ES-I3 (cell line): Measurements from ENCODE around the gene FKBP5.
"Not testable (repeated sequence)": the region's sequence is repeated elsewhere in the genome, so short reads cannot be mapped to it uniquely, and the experiment has no call there.

Experiments used
- H3K36me3 ChIP-seq: 2 replicates; pipeline ENCODE4 v1.6.1; 2013; ENCODE audit warnings: mild to moderate bottlenecking, low read length, control low read depth, moderate library complexity; ENCODE audit not compliant: insufficient read depth
- H3K4me1 ChIP-seq: 2 replicates; pipeline ENCODE4 v1.6.1; 2013; ENCODE audit warnings: mild to moderate bottlenecking, control low read depth, low read length; ENCODE audit not compliant: insufficient read depth
- H3K9ac ChIP-seq: 2 replicates; pipeline ENCODE4 v1.6.1; 2013; ENCODE audit warnings: low read depth, mild to moderate bottlenecking, low read length, moderate library complexity
- H3K9me3 ChIP-seq: 2 replicates; pipeline ENCODE4 v1.6.1; 2013; ENCODE audit warnings: mild to moderate bottlenecking, low read length, moderate library complexity; ENCODE audit not compliant: control insufficient read depth, insufficient read depth

The FKBP5 gene

DNA sequence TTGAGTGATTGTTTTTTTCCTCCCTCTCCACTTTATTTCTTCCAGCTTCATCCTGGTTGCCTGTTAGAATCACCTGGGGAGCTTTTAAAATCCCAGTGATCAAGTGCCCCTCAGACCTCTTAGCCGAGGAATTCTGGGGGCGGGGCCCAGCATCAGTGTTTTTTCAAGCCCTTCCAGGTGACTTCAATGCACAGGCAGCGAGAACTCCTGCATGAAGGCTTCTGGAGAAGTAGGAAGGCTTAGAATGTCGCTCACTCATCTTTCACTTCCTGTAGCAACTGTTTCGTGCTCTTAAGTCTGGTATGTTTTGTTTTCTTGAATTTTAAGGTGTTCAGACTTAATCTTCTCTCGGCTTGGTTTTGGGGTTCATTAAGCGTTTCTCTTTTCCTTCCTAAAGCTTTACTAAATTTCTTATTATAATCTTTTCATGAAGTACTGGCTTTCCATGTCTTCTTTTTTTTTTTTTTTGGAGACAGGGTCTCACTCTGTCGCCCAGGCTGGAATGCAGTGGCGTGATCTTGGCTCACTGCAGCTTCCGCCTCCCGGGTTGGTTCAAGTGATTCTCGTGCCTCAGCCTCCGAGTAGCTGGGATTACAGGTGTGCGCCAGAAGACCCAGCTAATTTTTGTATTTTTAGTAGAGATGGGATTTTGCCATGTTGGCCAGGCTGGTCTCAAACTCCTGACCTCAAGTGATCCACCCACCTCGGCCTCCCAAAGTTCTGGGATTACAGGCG, 145.1 kb downstream of the FKBP5 start:
- Histone ChIP-seq H3K36me3 (no peaks in the 10 kb centered on the region), H3K9me3 (no peaks in the 10 kb centered on the region), H3K9ac (peak overlapping the region; percentile 19; the same call in 1 of the 2 replicates), H3K4me1 (0 out of 2 replicates have a peak, but pooled peaks cover 6% of the 10 kb centered on the region)

DNA sequence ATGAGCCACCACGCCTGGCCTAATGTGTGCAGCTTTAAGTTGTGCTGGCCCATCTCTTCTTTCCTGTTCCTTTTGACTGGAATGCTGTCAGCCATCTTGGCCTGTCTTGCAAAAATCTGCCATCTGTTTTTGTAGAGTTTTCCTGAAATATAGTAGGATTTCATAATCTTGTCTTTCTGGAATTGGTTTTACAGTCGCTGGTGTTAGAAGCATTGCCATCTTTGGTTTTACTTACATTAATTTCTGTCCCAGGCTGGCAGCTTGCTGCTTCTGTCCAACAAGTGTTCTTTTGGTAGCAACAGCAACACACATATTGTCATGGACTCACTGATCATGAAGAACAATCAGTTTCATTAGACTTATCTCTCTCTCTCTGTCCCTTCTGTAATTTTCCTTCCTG, 146.9 kb downstream of the FKBP5 start:
- H3K9me3 ChIP-seq: no peaks in the 10 kb centered on the region
- no peak overlapping the region for H3K9ac ChIP-seq
- 0 out of 2 replicates have a peak, but pooled peaks cover 6% of the 10 kb centered on the region for H3K4me1 ChIP-seq
- H3K36me3 ChIP-seq: no peaks in the 10 kb centered on the region

DNA sequence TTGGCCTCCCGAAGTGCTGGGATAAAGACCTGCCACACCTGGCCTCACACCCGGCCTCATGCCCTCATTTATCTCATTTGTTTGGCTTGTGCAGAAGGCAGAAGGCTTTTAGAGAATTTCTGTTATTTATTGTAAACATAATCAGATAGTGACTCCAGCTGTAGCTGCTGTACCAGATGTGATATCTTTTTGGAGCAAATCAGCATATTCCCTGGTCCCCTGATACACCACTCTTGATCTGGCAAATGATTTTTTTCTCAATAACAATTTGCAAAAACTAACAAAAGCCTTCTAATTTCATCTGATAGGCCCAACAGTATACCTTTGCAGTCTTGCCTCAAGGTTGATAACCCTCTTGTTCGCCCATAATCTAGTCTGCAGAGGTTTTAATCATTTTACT, 149.5 kb downstream of the FKBP5 start:
- Histone ChIP-seq H3K9ac (no peak overlapping the region), H3K36me3 (no peaks in the 10 kb centered on the region), H3K9me3 (no peaks in the 10 kb centered on the region), H3K4me1 (peaks cover 3% of the 10 kb centered on the region)

GRCh38 chr6:35535847-35536246, 152.9 kb downstream of the FKBP5 start:
- not testable (repeated sequence) for H3K9ac ChIP-seq, H3K36me3 ChIP-seq, H3K4me1 ChIP-seq, H3K9me3 ChIP-seq

DNA sequence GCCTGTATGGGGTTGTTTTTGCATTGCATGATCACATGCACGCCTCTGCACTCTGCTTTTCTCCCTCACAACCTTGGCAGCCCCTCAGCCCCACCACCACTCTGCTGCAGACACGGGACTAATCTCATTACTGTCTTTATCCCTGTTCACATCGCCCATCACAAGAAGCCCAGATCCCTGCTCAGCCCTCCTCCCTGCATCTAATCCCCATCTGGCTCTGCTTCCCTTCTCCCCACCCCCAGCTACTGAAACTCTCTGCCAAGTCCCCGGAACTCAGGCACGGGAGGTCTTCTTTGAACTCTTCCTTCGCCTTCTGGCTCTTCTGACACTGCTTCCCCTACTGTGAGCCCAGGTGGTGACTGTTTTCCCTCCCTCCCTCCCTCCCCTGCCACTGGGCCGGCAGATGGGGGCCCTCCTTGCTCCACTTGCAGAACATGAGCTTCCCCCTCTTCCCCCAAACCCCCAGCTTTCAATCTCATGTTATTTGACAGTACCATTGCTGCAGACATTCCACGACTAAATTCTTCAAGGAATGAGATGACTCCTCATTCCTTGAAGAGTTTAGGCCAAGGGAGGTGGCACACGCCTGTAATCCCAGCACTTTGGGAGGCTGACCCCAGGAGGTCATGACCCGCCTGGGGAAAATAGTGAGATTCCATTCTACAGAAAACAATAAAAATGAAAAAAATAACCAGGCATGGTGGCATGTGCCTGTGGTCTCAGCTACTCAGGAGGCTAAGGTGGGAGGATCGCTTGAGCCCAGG, 154.1 kb downstream of the FKBP5 start:
- peaks cover 8% of the 10 kb centered on the region for H3K4me1 ChIP-seq
- no peaks in the 10 kb centered on the region for H3K36me3 ChIP-seq
- H3K9me3 ChIP-seq: no peaks in the 10 kb centered on the region
- H3K9ac ChIP-seq: no peak overlapping the region

- H3K4me1 ChIP-seq: peaks cover 8% of the 10 kb centered on the region
- H3K36me3 ChIP-seq: no peaks in the 10 kb centered on the region
- no peaks in the 10 kb centered on the region for H3K9me3 ChIP-seq
- H3K9ac ChIP-seq: no peak overlapping the region
These were observed 154.7 kb downstream of the FKBP5 start for GRCh38 chr6:35533981-35534380.

DNA sequence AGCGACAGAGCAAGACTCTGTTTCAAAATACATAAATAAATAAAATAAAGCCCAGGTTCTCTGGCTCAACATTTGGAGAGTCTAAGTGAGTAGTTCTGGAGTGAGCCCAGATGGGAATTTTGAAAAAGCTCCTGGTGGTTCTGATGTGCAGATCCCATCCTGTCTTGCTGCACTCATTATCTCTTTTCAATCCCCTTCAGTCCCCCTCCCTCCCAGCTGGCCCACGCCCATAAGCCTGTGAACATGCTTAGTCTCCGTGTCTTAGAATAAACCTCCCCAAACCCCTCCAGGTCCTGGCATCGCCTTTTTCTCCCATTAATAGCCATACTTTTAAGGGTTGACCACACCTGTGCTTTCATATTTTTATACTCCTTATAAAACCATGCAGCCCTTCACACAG, 156.6 kb downstream of the FKBP5 start:
- H3K36me3 ChIP-seq: no peaks in the 10 kb centered on the region
- no peak overlapping the region for H3K9ac ChIP-seq
- H3K9me3 ChIP-seq: no peaks in the 10 kb centered on the region

DNA sequence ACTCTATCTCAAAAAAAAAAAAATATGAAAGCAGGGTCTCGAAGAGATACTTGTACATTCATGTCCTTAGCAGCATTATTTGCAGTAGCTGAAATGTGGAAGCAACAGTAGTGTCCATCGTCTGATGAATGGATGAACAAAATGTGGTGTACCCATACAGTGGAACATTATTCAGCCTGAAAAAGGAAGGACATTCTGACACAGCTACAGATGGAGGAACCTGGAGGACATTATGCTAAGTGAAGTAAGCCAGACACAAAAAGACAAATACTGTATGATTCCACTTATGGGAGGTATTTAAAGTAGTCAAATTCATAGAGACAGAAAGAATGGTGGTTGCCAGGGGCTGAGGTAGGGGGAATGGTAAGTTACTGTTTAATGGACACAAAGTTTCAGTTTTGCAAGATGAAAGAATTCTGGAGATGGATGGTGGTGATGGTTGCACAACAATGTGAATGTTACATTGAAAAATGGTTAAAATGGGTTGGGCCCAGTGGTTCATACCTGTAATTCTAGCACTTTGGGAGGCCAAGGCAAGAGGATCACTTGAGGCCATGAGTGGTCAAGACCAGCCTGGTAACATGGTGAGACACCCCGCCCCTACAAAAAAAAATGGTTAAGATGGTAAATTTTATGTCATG, 164.2 kb downstream of the FKBP5 start:
- Histone ChIP-seq H3K9ac (no peak overlapping the region), H3K4me1 (peaks cover 8% of the 10 kb centered on the region), H3K9me3 (no peaks in the 10 kb centered on the region), H3K36me3 (no peaks in the 10 kb centered on the region)

More for the DNA sequence above, 156.6 kb downstream of the FKBP5 start:
- H3K4me1 ChIP-seq: peaks cover 8% of the 10 kb centered on the region
